CD14-positive monocyte (primary cell): ENCODE data around the gene ATP1B3. TPM values are rescaled to one million over a fixed set of nuclear protein-coding genes. Genes with fewer than 3 reads are reported as not detected.
"Not testable (repeated sequence)": the region's sequence is repeated elsewhere in the genome, so short reads cannot be mapped to it uniquely, and the experiment has no call there.

Experiments
- DNase-seq, 3 donors: peaks; one replicate each; pipeline ENCODE4 v3.0.0-alpha.2; 2011 to 2022
- H2AFZ ChIP-seq: 2 replicates; pipeline ENCODE4 v1.6.0; 2012; ENCODE audit warnings: mild to moderate bottlenecking, low read depth, low read length, inconsistent platforms; ENCODE audit not compliant: insufficient read depth, poor library complexity, severe bottlenecking
- H3K27ac ChIP-seq, 2 donors: 1 replicate in 1 of 2; 2 replicates in 1 of 2; pipeline ENCODE4 v1.5.1; 2012 to 2013; ENCODE audit warnings: low read length in 2 of 2, control low read depth in 1 of 2, inconsistent platforms in 1 of 2, low read depth in 1 of 2, mild to moderate bottlenecking in 1 of 2
- H3K27me3 ChIP-seq, 2 donors: one replicate each; pipeline versions ENCODE4 v1.6.0 to v1.6.1; 2011 to 2013; ENCODE audit warnings: low read length in 2 of 2; ENCODE audit not compliant: control insufficient read depth in 2 of 2, insufficient read depth in 2 of 2
- H3K36me3 ChIP-seq, 2 donors: replicated peaks in 1 of 2; 1 replicate in 1 of 2; 2 replicates in 1 of 2; pipeline versions ENCODE4 v1.5.1 to v1.6.1; 2012 to 2013; ENCODE audit warnings: low read length in 2 of 2, control low read depth in 1 of 2, inconsistent platforms in 1 of 2, mild to moderate bottlenecking in 1 of 2; ENCODE audit not compliant: insufficient read depth in 2 of 2, control insufficient read depth in 1 of 2
- H3K4me1 ChIP-seq, 2 donors: 1 replicate in 1 of 2; 2 replicates in 1 of 2; pipeline versions ENCODE4 v1.5.1 to v1.6.1; 2012 to 2013; ENCODE audit warnings: low read length in 2 of 2, control low read depth in 1 of 2, inconsistent platforms in 1 of 2, mild to moderate bottlenecking in 1 of 2, moderate library complexity in 1 of 2; ENCODE audit not compliant: insufficient read depth in 2 of 2, control insufficient read depth in 1 of 2
- H3K4me2 ChIP-seq: replicated peaks from 2 replicates; pipeline ENCODE3; 2012; ENCODE audit warnings: low read length, moderate library complexity, mild to moderate bottlenecking; ENCODE audit not compliant: poor library complexity, severe bottlenecking; ENCODE audit errors: extremely low read depth
- H3K4me3 ChIP-seq, 3 experiments: fragments of 200-600 bp in 1 of 3; sonication (generic) in 1 of 3; replicated peaks in 1 of 3; 1 replicate in 2 of 3; 2 replicates in 1 of 3; pipeline ENCODE4 v1.5.1; 2011 to 2013; ENCODE audit warnings: low read length in 3 of 3, mild to moderate bottlenecking in 3 of 3, control low read depth in 2 of 3, low read depth in 2 of 3, inconsistent platforms in 1 of 3, moderate library complexity in 1 of 3
- H3K79me2 ChIP-seq: 2 replicates; pipeline ENCODE4 v1.6.0; 2012; ENCODE audit warnings: mild to moderate bottlenecking, control low read depth, inconsistent platforms, low read length, moderate library complexity; ENCODE audit not compliant: insufficient read depth
- H3K9ac ChIP-seq: 2 replicates; pipeline ENCODE4 v1.6.0; 2017; ENCODE audit warnings: low read length, mild to moderate bottlenecking; ENCODE audit not compliant: insufficient read depth, poor library complexity, severe bottlenecking
- H3K9me3 ChIP-seq, 2 donors: replicated peaks in 1 of 2; 1 replicate in 1 of 2; 2 replicates in 1 of 2; pipeline versions ENCODE4 v1.5.1 to v1.6.1; 2012 to 2013; ENCODE audit warnings: low read length in 2 of 2, control low read depth in 1 of 2; ENCODE audit not compliant: control insufficient read depth in 1 of 2, insufficient read depth in 1 of 2
- H4K20me1 ChIP-seq: 2 replicates; pipeline ENCODE4 v1.6.0; 2012; ENCODE audit warnings: mild to moderate bottlenecking, low read length, control low read depth, moderate library complexity; ENCODE audit not compliant: insufficient read depth
- H3K27ac Mint-ChIP-seq, 7 donors: one replicate each; pipeline ENCODE4 v1.8.0; 2020; ENCODE audit warnings: mild to moderate bottlenecking in 7 of 7, mixed read lengths in 7 of 7, moderate library complexity in 6 of 7, inconsistent platforms in 2 of 7
- H3K27me3 Mint-ChIP-seq, 3 donors: one replicate each; pipeline ENCODE4 v1.8.0; 2021 to 2022; ENCODE audit warnings: low read depth in 3 of 3, mild to moderate bottlenecking in 3 of 3, mixed read lengths in 3 of 3, moderate library complexity in 3 of 3, inconsistent platforms in 1 of 3
- H3K36me3 Mint-ChIP-seq, 2 donors: one replicate each; pipeline ENCODE4 v1.8.0; 2020; ENCODE audit warnings: mixed read lengths in 2 of 2, inconsistent platforms in 1 of 2, mild to moderate bottlenecking in 1 of 2
- H3K4me1 Mint-ChIP-seq: one replicate; pipeline ENCODE4 v1.8.0; 2020; ENCODE audit warnings: mild to moderate bottlenecking, mixed read lengths
- H3K4me3 Mint-ChIP-seq, 2 donors: one replicate each; pipeline ENCODE4 v1.8.0; 2020; ENCODE audit warnings: mild to moderate bottlenecking in 2 of 2, mixed read lengths in 2 of 2, moderate library complexity in 1 of 2
- H3K9me3 Mint-ChIP-seq, 7 donors: one replicate each; pipeline ENCODE4 v1.8.0; 2020 to 2022; ENCODE audit warnings: mixed read lengths in 7 of 7, mild to moderate bottlenecking in 6 of 7, moderate library complexity in 6 of 7, inconsistent platforms in 2 of 7
- CTCF ChIP-seq: fragments of 200-600 bp; IDR thresholded peaks from one replicate; pipeline ENCODE4 v1.8.0; 2022; ENCODE audit warnings: antibody characterized with exemption, mild to moderate bottlenecking
- WGBS: methylation state at CpG from one replicate; pipeline ENCODE4 v1.1.5; 2013; ENCODE audit warnings: missing lambda C conversion rate; ENCODE audit not compliant: insufficient coverage; 5-methylcytosine and 5-hydroxymethylcytosine counted together
- intact Hi-C, 2 donors: fragments of 100-400 bp; cut with micrococcal nuclease; formaldehyde crosslinking; loops; one replicate each; pipeline versions ENCODE4 v1.15.0 to v1.15.1; 2023
- polyA plus RNA-seq, 3 donors: library from polyadenylated mRNA; depleted of rRNA in 1 of 3; unstranded in 2 of 3; stranded (reverse) in 1 of 3; fragments of 300-500 nt in 2 of 3; fragments of >200 nt in 1 of 3; fragmentation: Illumina TruSeq in 2 of 3; gene quantifications; 1 replicate in 2 of 3; 2 replicates in 1 of 3; pipeline ENCODE4 v1.2.3, GENCODE V29; 2012 to 2021

ATP1B3 gene
- polyA plus RNA-seq, 3 donors, result 90.6 to 208 (median 177) TPM

- H3K36me3 Mint-ChIP-seq, result peaks cover 64 to 91% of the 10 kb centered on the region in 2 donors
- Histone ChIP-seq H4K20me1 (no peaks in the 10 kb centered on the region), H3K4me1 (no peaks in the 10 kb centered on the region), H3K9me3 (no peaks in the 10 kb centered on the region), H3K9ac (no peak overlapping the region), H3K79me2 (no peaks in the 10 kb centered on the region), H3K4me3 (no peak overlapping the region), H3K36me3 (peaks cover 32 to 84% of the 10 kb centered on the region in 2 donors), H3K27ac (no peak overlapping the region), H2AFZ (no peak overlapping the region), H3K27me3 (no peaks in the 10 kb centered on the region), H3K4me2 (no peak overlapping the region)
- H3K27me3 Mint-ChIP-seq, result peaks cover 0 to 2% (median 0%) of the 10 kb centered on the region in 3 donors
- no peak for DNase-seq
- no peaks in the 10 kb centered on the region for H3K4me1 Mint-ChIP-seq
- H3K9me3 Mint-ChIP-seq, result no peaks in the 10 kb centered on the region
- TF ChIP-seq CTCF, result no peak
- no CpG with 5 or more reads among the region's 4 CpGs for WGBS
- no peak overlapping the region for H3K4me3 Mint-ChIP-seq
- H3K27ac Mint-ChIP-seq, result no peak overlapping the region
- intact Hi-C loops, result no loop called here
These were observed 44.3 kb downstream of the ATP1B3 start for GRCh38 chr3:141920701-141921100.

GRCh38 chr3:141921316-141921715 lies 44.9 kb downstream of the ATP1B3 start:
- no peaks in the 10 kb centered on the region for H3K9me3 ChIP-seq
- H3K4me3 Mint-ChIP-seq, result no peak overlapping the region
- no peaks in the 10 kb centered on the region for H3K9me3 Mint-ChIP-seq
- intact Hi-C loops, result no loop called here
- DNase-seq, result no peak
- no peaks in the 10 kb centered on the region for H3K4me1 Mint-ChIP-seq
- no peaks in the 10 kb centered on the region for H3K4me1 ChIP-seq
- 100% methylated on average over 1 of the region's 2 CpGs for WGBS
- no peak overlapping the region for H2AFZ ChIP-seq
- H3K4me2 ChIP-seq, result no peak overlapping the region
- no peak overlapping the region for H3K27ac ChIP-seq
- no peaks in the 10 kb centered on the region for H3K27me3 ChIP-seq
- no peak overlapping the region for H3K4me3 ChIP-seq
- H3K27me3 Mint-ChIP-seq, result peaks cover 0 to 2% (median 0%) of the 10 kb centered on the region in 3 donors
- H3K79me2 ChIP-seq, result no peaks in the 10 kb centered on the region
- H4K20me1 ChIP-seq, result no peaks in the 10 kb centered on the region
- peak overlapping the region in 2 of 7 donors; percentile 2 to 61 for H3K27ac Mint-ChIP-seq
- H3K36me3 Mint-ChIP-seq, result peaks cover 65 to 92% of the 10 kb centered on the region in 2 donors
- H3K36me3 ChIP-seq, result peaks cover 32 to 84% of the 10 kb centered on the region in 2 donors
- TF ChIP-seq CTCF, result no peak
- H3K9ac ChIP-seq, result no peak overlapping the region

GRCh38 chr3:141925677-141926076 lies 49.2 kb downstream of the ATP1B3 start:
- H3K9ac ChIP-seq, intact Hi-C loops, H3K9me3 ChIP-seq, H2AFZ ChIP-seq, H3K27ac Mint-ChIP-seq, H3K27ac ChIP-seq, H3K27me3 ChIP-seq, DNase-seq, H3K9me3 Mint-ChIP-seq, H4K20me1 ChIP-seq, H3K79me2 ChIP-seq, H3K4me1 Mint-ChIP-seq, H3K27me3 Mint-ChIP-seq, H3K4me3 ChIP-seq, H3K4me1 ChIP-seq, H3K4me3 Mint-ChIP-seq, H3K4me2 ChIP-seq: not testable (repeated sequence)
- peaks cover 22 to 72% of the 10 kb centered on the region in 2 donors for H3K36me3 ChIP-seq
- peaks cover 52 to 77% of the 10 kb centered on the region in 2 donors for H3K36me3 Mint-ChIP-seq
- WGBS, result 100% methylated on average over 1 of the region's 5 CpGs
